ENCODE results near the gene GSTO2. TPM values are rescaled to one million over a fixed set of nuclear protein-coding genes. Genes with fewer than 3 reads are reported as not detected.
A peak's percentile ranks its signal among the peaks of the same experiment; 100 is the strongest.

Gene GSTO2
- total RNA-seq, 2 experiments from 2014 or later: 0.81 to 1.3 TPM

DNA sequence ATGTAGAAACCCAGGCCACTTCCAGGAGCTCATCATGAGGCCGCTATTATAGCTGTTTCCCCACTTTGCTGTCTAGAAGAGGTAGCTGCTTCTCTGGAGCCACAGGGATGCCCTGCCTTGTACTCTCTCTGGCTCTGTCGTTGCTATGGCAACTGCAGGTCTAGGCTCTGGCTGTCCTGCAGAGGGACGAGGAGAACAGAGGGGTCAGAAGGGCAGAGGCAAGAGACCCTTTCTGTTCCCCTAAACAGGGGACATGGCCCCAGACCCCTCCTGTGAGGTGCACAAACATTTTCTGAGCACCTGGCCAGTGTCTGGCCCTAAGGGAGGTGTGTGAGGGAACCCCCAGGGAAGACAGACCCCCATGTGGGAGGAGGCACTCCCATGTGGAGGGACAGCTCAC lies 37.9 kb downstream of the GSTO2 start:
- Mint-ChIP-seq H3K4me1 (peaks cover 76% of the 10 kb centered on the region), H3K4me3 (no peak overlapping the region), H3K9me3 (peaks cover 5% of the 10 kb centered on the region), H3K27me3 (no peaks in the 10 kb centered on the region), H3K27ac (no peak overlapping the region), H3K36me3 (ENCODE audit: low read depth) (peaks cover 42% of the 10 kb centered on the region)
- no peak for DNase-seq
- POLR2A ChIA-PET: interaction anchor here (1.9 kb wide), 1 partner anchor 32 kb away, joined by 7 read pairs; the partner anchor contains the start of gene ITPRIP
- CTCF ChIA-PET: interaction anchor here (0.9 to 4.7 kb wide), 12 partner anchors 9 to 160 kb away, joined by 3 to 47 read pairs (median 13); partner anchors contain the start of genes CFAP58 and ITPRIP

DNA sequence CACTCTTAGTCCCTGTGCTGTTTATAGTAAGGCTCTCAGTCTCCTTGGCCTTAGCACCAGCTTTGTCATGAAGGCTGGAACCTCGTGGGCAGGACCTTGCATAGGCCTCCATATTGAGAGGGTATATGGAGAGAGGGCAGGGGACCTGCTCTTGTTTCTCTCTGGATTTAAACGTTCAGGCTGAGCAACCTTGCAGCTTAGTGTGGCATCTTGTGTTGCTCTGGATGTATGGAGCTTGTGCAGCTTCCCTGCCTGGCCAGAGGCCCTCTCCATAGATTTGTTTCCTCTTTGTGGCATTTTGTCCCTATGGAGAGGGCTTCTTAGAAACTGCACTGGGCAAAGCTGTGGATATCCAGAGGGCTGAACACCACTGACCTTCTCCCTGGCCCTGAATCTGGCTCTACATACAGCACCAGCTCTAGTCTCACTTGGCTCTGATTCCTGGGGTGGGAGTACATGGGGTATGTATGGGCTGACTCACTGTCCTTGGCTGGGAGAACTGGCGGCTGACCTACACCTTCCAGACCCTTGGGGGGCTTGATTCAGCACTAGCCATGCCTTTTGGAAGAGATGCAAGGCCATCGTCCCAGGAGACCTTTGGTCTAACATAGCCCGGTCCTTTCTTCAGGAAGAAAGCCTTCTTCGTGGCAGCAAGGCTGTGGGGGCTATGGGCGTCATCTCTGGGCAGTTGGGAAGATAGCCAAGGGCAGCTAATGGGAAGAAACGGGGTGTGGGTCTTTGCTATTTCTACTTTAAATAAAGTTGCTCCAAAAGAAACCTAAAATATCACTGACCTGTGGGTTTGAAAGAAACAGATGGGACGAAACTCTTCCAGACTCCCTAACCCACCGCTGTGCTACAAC lies 38.8 kb downstream of the GSTO2 start:
- H3K9me3 Mint-ChIP-seq: peaks cover 5% of the 10 kb centered on the region
- ChIA-PET CTCF (interaction anchor here (0.9 to 4.7 kb wide), 8 partner anchors 8 to 44 kb away, joined by 3 to 47 read pairs (median 20); partner anchors contain the start of gene CFAP58), POLR2A (interaction anchor here (0.6 kb wide), 1 partner anchor 38 kb away, joined by 4 read pairs; no protein-coding TSS in a partner anchor)
- H3K36me3 Mint-ChIP-seq (ENCODE audit: low read depth): peaks cover 44% of the 10 kb centered on the region
- H3K4me3 Mint-ChIP-seq: no peak overlapping the region
- DNase-seq: no peak
- H3K27me3 Mint-ChIP-seq: no peaks in the 10 kb centered on the region
- peak overlapping the region; percentile 89 for H3K27ac Mint-ChIP-seq
- H3K4me1 Mint-ChIP-seq: peaks cover 82% of the 10 kb centered on the region

DNA sequence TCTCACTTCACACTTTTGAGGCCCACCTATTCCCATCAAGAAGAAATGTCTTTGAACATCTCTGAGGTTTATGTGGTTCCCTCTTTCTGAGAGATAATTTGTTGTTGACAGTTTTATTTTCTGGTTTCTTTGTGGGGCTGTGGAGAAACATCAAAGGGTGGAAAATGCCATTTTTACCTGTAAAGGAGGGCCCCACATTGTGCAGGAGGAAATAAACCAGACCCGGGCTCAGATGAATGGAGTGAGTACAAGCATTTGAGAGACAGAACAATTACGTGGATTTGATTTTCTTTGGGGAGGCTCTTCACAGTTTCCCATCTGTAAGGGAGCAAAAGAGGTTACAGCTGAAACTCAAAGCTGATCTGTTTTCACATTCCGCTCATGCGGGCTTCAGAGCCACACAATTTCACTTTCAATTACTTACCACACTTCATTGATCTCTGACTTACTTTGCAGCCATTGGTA lies 39.5 kb downstream of the GSTO2 start:
- ChIA-PET CTCF (interaction anchor here (4.7 kb wide), 1 partner anchor 43 kb away, joined by 47 read pairs; the partner anchor contains the start of gene CFAP58), POLR2A (no interaction called here)
- H3K27ac Mint-ChIP-seq: peak overlapping the region; percentile 89
- H3K36me3 Mint-ChIP-seq (ENCODE audit: low read depth): peaks cover 46% of the 10 kb centered on the region
- peak overlapping the region; percentile 53 for H3K4me3 Mint-ChIP-seq
- peak; percentile 65 for DNase-seq
- H3K9me3 Mint-ChIP-seq: no peaks in the 10 kb centered on the region
- H3K27me3 Mint-ChIP-seq: no peaks in the 10 kb centered on the region
- H3K4me1 Mint-ChIP-seq: peaks cover 78% of the 10 kb centered on the region

DNA sequence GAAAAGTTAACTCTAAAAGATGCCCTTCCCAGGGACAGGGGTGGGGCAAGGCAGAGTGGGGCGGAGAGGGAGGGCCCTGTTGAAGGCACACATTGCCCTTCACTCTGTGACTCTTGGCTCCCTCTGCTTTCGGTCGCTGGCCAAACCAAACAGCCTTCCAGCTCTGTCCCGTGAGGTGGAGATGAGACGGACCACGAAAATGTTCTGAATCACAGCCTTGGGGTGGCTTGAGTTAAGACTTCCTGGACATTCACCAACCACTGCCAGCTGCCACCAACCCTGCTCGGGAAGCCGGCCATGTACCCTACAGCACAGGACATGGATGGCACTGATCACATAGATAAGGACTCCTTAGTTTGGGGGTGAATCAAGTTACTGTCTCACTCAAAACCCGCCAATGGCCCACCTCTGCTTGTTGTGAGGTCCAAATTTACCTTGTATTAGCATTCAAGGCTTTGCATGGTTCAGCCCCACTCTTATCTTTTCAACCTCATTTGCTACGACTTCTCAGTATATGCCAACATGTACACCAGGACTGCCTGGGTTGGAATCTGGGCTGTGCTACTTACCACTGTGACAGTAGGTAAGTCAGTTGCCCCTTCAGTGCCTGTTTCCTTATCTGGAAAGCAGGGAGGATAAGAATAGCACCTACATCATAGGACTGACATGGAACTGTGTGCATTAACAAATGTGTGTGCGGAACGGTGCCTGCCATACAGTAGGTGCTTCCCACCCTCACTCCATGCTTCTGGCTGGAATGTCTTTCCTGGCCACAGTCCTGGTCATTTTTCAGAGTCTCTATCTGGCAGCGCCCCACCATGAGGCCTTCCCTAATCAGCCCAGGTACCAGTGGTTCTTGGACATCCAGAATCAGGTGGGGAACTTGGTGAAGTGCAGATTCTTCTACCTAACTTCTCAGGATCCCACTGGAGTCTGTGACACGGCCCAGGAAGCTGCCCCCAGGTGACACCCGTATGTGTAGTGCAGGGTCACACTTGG lies 41.3 kb downstream of the GSTO2 start:
- no peak for DNase-seq
- Mint-ChIP-seq H3K4me1 (peaks cover 67% of the 10 kb centered on the region), H3K4me3 (no peak overlapping the region), H3K27me3 (no peaks in the 10 kb centered on the region), H3K27ac (peak overlapping the region; percentile 55), H3K36me3 (ENCODE audit: low read depth) (peaks cover 49% of the 10 kb centered on the region), H3K9me3 (no peaks in the 10 kb centered on the region)
- POLR2A ChIA-PET: no interaction called here
- CTCF ChIA-PET: interaction anchor here (0.8 to 2.9 kb wide), 8 partner anchors 12 to 55 kb away, joined by 3 to 9 read pairs (median 3); partner anchors contain the start of gene ITPRIP

DNA sequence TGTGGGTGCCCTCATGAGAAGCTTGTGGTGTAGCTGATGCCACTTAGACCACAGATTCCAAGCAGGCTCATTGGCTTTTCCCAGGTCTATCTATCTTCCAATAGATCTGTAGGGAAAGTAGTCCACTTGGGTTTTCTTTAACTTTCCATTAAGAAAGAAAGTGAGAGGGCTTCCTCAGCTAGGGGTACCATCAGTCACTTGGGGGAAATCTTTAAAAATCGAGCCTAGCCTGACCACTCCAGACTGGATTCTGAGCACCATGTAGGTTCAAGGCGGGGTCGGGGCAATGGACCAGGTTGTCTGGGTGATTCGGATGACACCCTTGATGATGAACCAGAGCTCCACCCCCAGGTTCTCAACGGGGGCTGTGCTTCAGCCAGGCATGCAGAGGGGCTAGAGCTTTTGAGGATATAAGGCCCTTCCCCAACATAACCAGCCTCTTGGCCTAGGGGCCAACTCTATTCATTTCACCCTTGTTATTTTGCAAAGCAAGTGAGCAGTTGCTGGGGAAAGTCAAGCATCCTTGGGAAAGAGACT lies 42.3 kb downstream of the GSTO2 start:
- Mint-ChIP-seq H3K4me1 (peaks cover 59% of the 10 kb centered on the region), H3K27me3 (no peaks in the 10 kb centered on the region), H3K4me3 (no peak overlapping the region), H3K36me3 (ENCODE audit: low read depth) (peaks cover 52% of the 10 kb centered on the region), H3K9me3 (no peaks in the 10 kb centered on the region), H3K27ac (peak overlapping the region; percentile 27)
- DNase-seq: no peak
- CTCF ChIA-PET: interaction anchor here (1.3 to 2.9 kb wide), 6 partner anchors 13 to 40 kb away, joined by 3 to 9 read pairs (median 4); no protein-coding TSS in a partner anchor
- POLR2A ChIA-PET: no interaction called here

DNA sequence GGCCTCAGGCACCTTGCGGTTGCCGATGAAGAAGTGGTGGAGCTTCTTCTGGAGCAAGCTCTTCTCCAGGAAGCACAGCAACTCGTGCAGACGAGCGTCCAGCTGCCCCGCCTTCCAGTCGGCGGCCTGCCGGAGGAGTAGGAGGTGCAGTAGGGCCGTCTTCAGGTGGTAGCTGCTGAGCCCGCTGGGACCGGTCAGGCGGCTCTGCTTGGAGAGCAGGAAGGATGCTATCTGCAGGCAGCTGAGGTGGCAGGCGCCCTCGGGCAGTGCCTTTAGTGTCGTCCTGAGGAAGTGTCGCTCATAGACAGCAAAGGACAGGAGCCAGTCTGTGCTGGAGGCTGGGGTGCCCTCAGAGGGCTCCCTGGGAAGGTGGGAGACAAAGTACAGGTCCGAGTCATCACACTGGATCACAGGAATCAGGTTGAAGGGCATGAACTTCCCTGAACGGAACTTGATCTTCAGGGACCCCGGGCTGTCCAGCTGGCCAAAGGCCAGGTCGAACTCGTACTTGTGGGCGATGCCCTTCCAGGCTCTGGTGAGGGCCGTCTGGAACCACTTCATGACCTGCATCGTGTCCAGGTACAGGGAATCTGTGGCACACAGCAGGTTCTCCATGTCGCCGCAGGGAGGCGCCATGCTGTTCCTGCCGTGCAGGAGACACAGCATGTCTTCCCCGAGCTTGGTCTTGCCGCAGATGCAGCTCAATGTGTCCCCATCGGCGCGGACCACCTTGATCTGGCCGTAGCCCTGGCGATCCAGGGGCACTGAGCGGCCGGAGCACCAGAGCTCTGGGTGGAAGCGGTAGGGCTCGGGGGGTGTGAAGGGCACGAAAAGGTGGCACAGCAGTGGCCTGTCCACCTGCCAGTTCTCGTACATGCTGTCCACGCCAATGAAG lies 45.9 kb downstream of the GSTO2 start:
- no peak for DNase-seq
- Mint-ChIP-seq H3K27me3 (no peaks in the 10 kb centered on the region), H3K9me3 (no peaks in the 10 kb centered on the region), H3K36me3 (ENCODE audit: low read depth) (peaks cover 44% of the 10 kb centered on the region), H3K4me3 (no peak overlapping the region), H3K4me1 (peaks cover 47% of the 10 kb centered on the region), H3K27ac (no peak overlapping the region)
- CTCF ChIA-PET: interaction anchor here (0.9 to 3.5 kb wide), 8 partner anchors 9 to 40 kb away, joined by 3 to 15 read pairs (median 5); no protein-coding TSS in a partner anchor
- POLR2A ChIA-PET: no interaction called here

DNA sequence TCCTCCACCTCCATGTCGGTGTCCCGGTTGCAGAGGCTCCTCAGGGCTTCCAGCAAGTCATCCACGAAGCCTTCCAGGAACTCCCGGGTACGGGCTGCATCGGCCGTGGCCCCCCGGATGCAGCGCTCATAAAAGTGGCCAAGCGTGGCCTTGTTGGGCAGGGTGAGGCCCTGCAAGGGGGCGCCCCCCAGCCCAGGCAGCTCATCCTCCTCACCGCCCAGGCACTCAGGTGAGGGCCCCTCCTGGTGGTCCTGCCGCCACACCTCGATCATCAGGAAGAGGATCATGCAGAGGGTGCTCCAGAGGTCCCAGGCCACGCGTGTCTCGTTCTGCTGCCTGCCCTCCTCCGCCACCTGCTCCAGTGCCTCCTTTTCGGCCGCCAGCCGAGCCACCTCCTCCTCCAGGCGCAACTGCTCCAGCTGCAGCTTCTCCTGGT lies 46.5 kb downstream of the GSTO2 start:
- Mint-ChIP-seq H3K4me3 (no peak overlapping the region), H3K9me3 (no peaks in the 10 kb centered on the region), H3K4me1 (peaks cover 47% of the 10 kb centered on the region), H3K27me3 (no peaks in the 10 kb centered on the region), H3K27ac (no peak overlapping the region), H3K36me3 (ENCODE audit: low read depth) (peaks cover 41% of the 10 kb centered on the region)
- CTCF ChIA-PET: interaction anchor here (1.1 to 3.5 kb wide), 7 partner anchors 9 to 38 kb away, joined by 3 to 15 read pairs (median 4); no protein-coding TSS in a partner anchor
- POLR2A ChIA-PET: no interaction called here
- no peak for DNase-seq

DNA sequence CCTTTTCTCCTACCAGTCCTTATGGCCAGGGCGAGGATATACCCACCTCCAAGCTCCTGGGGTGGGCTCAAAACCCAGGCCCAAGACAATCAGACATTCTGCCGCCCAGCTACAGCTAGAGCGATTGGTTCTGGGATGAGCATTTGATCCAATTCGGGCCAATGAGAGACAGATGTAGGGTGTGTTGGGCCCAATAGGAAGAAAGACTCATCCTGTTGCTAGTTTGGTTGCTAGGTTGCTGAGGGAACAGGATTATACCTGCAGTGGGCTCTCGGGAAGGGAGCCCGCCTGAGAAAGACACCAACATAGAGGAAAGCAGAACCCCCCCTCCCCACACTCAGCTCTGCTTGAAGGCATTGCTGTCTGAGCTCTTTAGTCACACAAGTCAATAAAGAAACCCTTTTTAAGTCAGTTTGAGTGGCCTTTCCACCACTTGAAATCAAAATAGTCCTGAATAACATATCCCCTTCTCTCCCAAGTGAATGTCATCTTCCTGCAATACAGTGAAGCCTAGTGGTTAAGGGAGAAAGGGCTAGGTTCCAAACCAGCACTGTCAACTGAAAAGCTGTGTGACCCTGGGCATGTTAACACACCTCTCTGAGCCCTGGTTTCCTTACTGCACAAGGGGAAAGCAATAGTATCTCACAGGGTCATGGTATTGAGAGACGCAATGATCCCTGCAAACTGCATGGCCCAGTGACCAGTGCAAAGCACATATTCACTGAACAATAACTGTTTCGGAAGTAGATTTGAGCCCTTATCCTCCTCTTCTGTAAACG lies 47.5 kb downstream of the GSTO2 start:
- Mint-ChIP-seq H3K27ac (no peak overlapping the region), H3K27me3 (no peaks in the 10 kb centered on the region), H3K4me1 (peaks cover 47% of the 10 kb centered on the region), H3K36me3 (ENCODE audit: low read depth) (peaks cover 36% of the 10 kb centered on the region), H3K9me3 (no peaks in the 10 kb centered on the region), H3K4me3 (no peak overlapping the region)
- DNase-seq: no peak
- POLR2A ChIA-PET: no interaction called here
- CTCF ChIA-PET: interaction anchor here (1.0 to 3.5 kb wide), 7 partner anchors 10 to 35 kb away, joined by 3 to 15 read pairs (median 4); no protein-coding TSS in a partner anchor

DNA sequence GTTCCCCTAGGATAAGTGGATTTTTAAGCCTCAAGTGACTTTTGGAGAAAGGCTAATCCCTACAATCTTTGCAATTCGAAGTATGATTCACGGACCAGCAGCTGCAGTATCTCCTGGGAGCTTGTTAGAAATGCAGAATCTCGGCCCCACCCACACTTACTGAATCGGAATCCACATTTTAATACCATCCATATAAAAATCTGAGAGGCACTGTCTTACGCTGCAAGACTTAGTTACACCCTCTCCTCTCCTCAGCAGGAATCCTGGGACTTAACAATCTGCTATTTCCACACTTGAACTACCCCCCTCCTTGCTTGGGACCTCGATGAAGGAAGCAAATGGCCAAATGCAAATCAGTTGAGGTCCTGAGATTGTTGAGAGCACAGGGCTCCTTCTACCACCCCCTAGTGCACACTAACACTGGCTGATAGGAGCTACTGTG lies 48.3 kb downstream of the GSTO2 start:
- ChIA-PET CTCF (interaction anchor here (1.0 to 3.5 kb wide), 4 partner anchors 10 to 21 kb away, joined by 4 to 15 read pairs (median 4); partner anchors contain the start of gene ITPRIP), POLR2A (no interaction called here)
- Mint-ChIP-seq H3K4me1 (peaks cover 48% of the 10 kb centered on the region), H3K9me3 (no peaks in the 10 kb centered on the region), H3K27me3 (no peaks in the 10 kb centered on the region), H3K27ac (no peak overlapping the region), H3K36me3 (ENCODE audit: low read depth) (peaks cover 33% of the 10 kb centered on the region), H3K4me3 (no peak overlapping the region)
- DNase-seq: no peak

DNA sequence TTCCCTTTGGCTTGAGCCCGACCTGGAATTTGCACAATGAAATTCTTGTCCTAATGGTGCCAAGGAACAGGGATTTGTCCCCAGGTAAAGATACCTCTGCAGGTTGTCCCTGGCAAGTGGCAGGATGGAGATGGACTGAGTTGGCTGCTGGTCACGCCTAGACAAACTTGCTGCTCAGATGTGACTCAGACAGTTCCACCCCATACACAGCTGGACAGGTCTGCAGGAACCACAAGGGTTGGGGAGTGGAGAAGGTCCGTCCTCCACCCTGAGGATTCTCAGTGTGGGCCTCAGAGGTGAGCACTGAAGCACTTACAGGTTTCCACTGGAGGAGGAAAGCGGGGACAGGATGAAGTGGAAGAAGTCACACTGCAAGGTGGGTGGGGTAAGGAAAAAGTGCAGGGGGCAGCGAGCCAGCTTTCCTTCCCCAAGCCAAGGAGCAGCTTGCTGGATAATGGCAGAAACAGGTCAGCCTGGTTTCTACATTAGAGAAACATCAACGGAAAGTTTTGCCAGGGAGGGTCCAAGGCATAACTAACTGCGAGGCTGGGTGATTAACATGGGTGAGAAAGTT lies 48.8 kb downstream of the GSTO2 start:
- peaks cover 51% of the 10 kb centered on the region for H3K4me1 Mint-ChIP-seq
- H3K36me3 Mint-ChIP-seq (ENCODE audit: low read depth): peaks cover 31% of the 10 kb centered on the region
- no peaks in the 10 kb centered on the region for H3K27me3 Mint-ChIP-seq
- H3K9me3 Mint-ChIP-seq: no peaks in the 10 kb centered on the region
- DNase-seq: no peak
- H3K27ac Mint-ChIP-seq: no peak overlapping the region
- H3K4me3 Mint-ChIP-seq: no peak overlapping the region
- CTCF ChIA-PET: interaction anchor here (1.0 to 3.5 kb wide), 3 partner anchors 12 to 20 kb away, joined by 4 to 15 read pairs (median 4); partner anchors contain the start of gene ITPRIP
- POLR2A ChIA-PET: no interaction called here
